IMR-90 (cell line): ENCODE results near the gene NPPC. TPM values are rescaled to one million over a fixed set of nuclear protein-coding genes. Genes with fewer than 3 reads are reported as not detected.

ENCODE experiments used
- ATAC-seq: fragments of 200-7000 bp; cut with Tn5 transposase; 2 replicates; pipeline ENCODE4 v1.9.1; 2020; ENCODE audit warnings: low read depth, mild to moderate bottlenecking, moderate library complexity
- BruUV-seq: library from RNA; stranded (reverse); fragments of 400-500 nt; replicated peaks from 2 replicates; lab custom pipeline; 2021; lab: Mats Ljungman, UMichigan
- CTCF ChIA-PET: fragments of 300-600 bp; formaldehyde crosslinking; extraction: SDS; loops from one replicate; lab custom pipeline; 2021; ENCODE audit warnings: antibody characterized with exemption; lab: Yijun Ruan, JAX
- POLR2A ChIA-PET: fragments of 300-600 bp; sonication (Branson Sonifier 250); formaldehyde crosslinking; loops from one replicate; lab custom pipeline; 2022; ENCODE audit warnings: antibody characterized with exemption; ENCODE audit not compliant: unreplicated experiment; lab: Charles Lee
- DNase-seq: peaks from one replicate; pipeline ENCODE4 v3.0.0; 2013
- H2AFZ ChIP-seq: replicated peaks from 2 replicates; pipeline ENCODE3; 2013; ENCODE audit warnings: low read length, mild to moderate bottlenecking; ENCODE audit not compliant: poor library complexity
- H2AK5ac ChIP-seq: 2 replicates; pipeline ENCODE4 v1.6.1; 2013; ENCODE audit warnings: low read depth, low read length, inconsistent platforms
- H2AK9ac ChIP-seq: replicated peaks from 2 replicates; pipeline ENCODE3; 2013; ENCODE audit warnings: mild to moderate bottlenecking, low read depth, low read length, moderate library complexity; ENCODE audit not compliant: poor library complexity
- H2BK120ac ChIP-seq: 2 replicates; pipeline ENCODE4 v1.6.1; 2013; ENCODE audit warnings: low read depth, low read length, inconsistent platforms
- H2BK15ac ChIP-seq: 3 replicates; pipeline ENCODE4 v1.6.1; 2013; ENCODE audit warnings: low read depth, low read length, inconsistent platforms
- H2BK20ac ChIP-seq: 2 replicates; pipeline ENCODE4 v1.6.1; 2013; ENCODE audit warnings: low read depth, mild to moderate bottlenecking, inconsistent platforms, low read length, moderate library complexity
- H2BK5ac ChIP-seq: 2 replicates; pipeline ENCODE4 v1.6.1; 2013; ENCODE audit warnings: mild to moderate bottlenecking, low read depth, low read length, inconsistent platforms; ENCODE audit not compliant: poor library complexity, severe bottlenecking
- H3K14ac ChIP-seq: replicated peaks from 2 replicates; pipeline ENCODE4 v1.6.1; 2013; ENCODE audit warnings: low read depth, low read length, inconsistent platforms
- H3K18ac ChIP-seq: 2 replicates; pipeline ENCODE4 v1.6.1; 2013; ENCODE audit warnings: low read depth, low read length, control low read depth
- H3K23ac ChIP-seq: 2 replicates; pipeline ENCODE4 v1.6.1; 2013; ENCODE audit warnings: low read depth, low read length, inconsistent platforms
- H3K27ac ChIP-seq: 2 replicates; pipeline ENCODE4 v1.5.1; 2013; ENCODE audit warnings: mild to moderate bottlenecking, control low read depth, low read length; ENCODE audit not compliant: insufficient read depth
- H3K27me3 ChIP-seq: 2 replicates; pipeline ENCODE4 v1.6.1; 2013; ENCODE audit warnings: low read length; ENCODE audit not compliant: control insufficient read depth, insufficient read depth
- H3K36me3 ChIP-seq: 2 replicates; pipeline ENCODE4 v1.6.1; 2013; ENCODE audit warnings: low read length, mixed read lengths; ENCODE audit not compliant: control insufficient read depth, insufficient read depth
- H3K4ac ChIP-seq: 2 replicates; pipeline ENCODE4 v1.6.1; 2013; ENCODE audit warnings: low read depth, low read length, inconsistent platforms
- H3K4me1 ChIP-seq: 2 replicates; pipeline ENCODE4 v1.6.1; 2013; ENCODE audit warnings: low read length, mixed read lengths; ENCODE audit not compliant: control insufficient read depth, insufficient read depth
- H3K4me2 ChIP-seq: 2 replicates; pipeline ENCODE4 v1.6.1; 2013; ENCODE audit warnings: low read depth, mild to moderate bottlenecking, control low read depth, low read length, moderate library complexity
- H3K4me3 ChIP-seq: 2 replicates; pipeline ENCODE4 v1.5.1; 2013; ENCODE audit warnings: low read depth, mild to moderate bottlenecking, control low read depth, low read length, moderate library complexity; ENCODE audit not compliant: insufficient read depth
- H3K56ac ChIP-seq: 2 replicates; pipeline ENCODE4 v1.6.1; 2013; ENCODE audit warnings: low read length, inconsistent platforms; ENCODE audit not compliant: insufficient read depth; ENCODE audit errors: extremely low read depth
- H3K79me1 ChIP-seq, 2 experiments: 2 replicates each; pipeline ENCODE4 v1.6.1; 2013; ENCODE audit warnings: low read length in 2 of 2, inconsistent platforms in 1 of 2, low read depth in 1 of 2
- H3K9ac ChIP-seq: 2 replicates; pipeline ENCODE4 v1.6.1; 2013; ENCODE audit warnings: low read depth, low read length, control low read depth
- H3K9me1 ChIP-seq: 2 replicates; pipeline ENCODE4 v1.6.1; 2013; ENCODE audit warnings: low read length, inconsistent platforms; ENCODE audit not compliant: insufficient read depth
- H3K9me3 ChIP-seq: 2 replicates; pipeline ENCODE4 v1.6.1; 2013; ENCODE audit warnings: low read length; ENCODE audit not compliant: control insufficient read depth, insufficient read depth
- H4K20me1 ChIP-seq: 2 replicates; pipeline ENCODE4 v1.6.1; 2013; ENCODE audit warnings: low read length, inconsistent platforms; ENCODE audit not compliant: insufficient read depth
- H4K5ac ChIP-seq: 2 replicates; pipeline ENCODE4 v1.6.1; 2013; ENCODE audit warnings: mild to moderate bottlenecking, low read depth, low read length, control low read depth
- H4K8ac ChIP-seq, 2 experiments: 2 replicates each; pipeline ENCODE4 v1.6.1; 2013; ENCODE audit warnings: low read depth in 2 of 2, low read length in 2 of 2, control low read depth in 1 of 2, inconsistent platforms in 1 of 2
- H4K91ac ChIP-seq: 2 replicates; pipeline ENCODE4 v1.6.1; 2013; ENCODE audit warnings: low read depth, low read length, inconsistent platforms; ENCODE audit not compliant: insufficient read depth
- CEBPB ChIP-seq: IDR thresholded peaks from 2 replicates; pipeline ENCODE4 v1.6.1; 2012; ENCODE audit warnings: low read depth, low read length, improper control_type of control experiment
- CHD1 ChIP-seq: IDR thresholded peaks from 2 replicates; pipeline ENCODE4 v1.6.1; 2012; ENCODE audit warnings: low read depth, low read length, improper control_type of control experiment
- ELK1 ChIP-seq: fragments of 150-350 bp; IDR thresholded peaks from 2 replicates; pipeline ENCODE4 v1.6.1; 2016; ENCODE audit warnings: low read depth, mild to moderate bottlenecking, low read length, moderate library complexity, borderline replicate concordance
- FOS ChIP-seq: fragments of 150-350 bp; IDR thresholded peaks from 2 replicates; pipeline ENCODE4 v1.6.1; 2016; ENCODE audit warnings: low read depth, low read length
- MXI1 ChIP-seq: IDR thresholded peaks from 2 replicates; pipeline ENCODE4 v1.6.1; 2012; ENCODE audit warnings: low read depth, mild to moderate bottlenecking, low read length, moderate library complexity, borderline replicate concordance
- NFE2L2 ChIP-seq: fragments of 150-350 bp; IDR thresholded peaks from 2 replicates; pipeline ENCODE4 v1.6.1; 2016; ENCODE audit warnings: low read depth, mild to moderate bottlenecking, low read length
- WGBS, 2 experiments: methylation state at CpG; one replicate each; pipeline versions ENCODE4 v1.1.5 to v1.1.7; 2013; ENCODE audit warnings: missing lambda C conversion rate in 2 of 2; ENCODE audit not compliant: insufficient read length in 1 of 2; ENCODE audit errors: extremely low coverage in 2 of 2; 5-methylcytosine and 5-hydroxymethylcytosine counted together
- dilution Hi-C: fragments of 300-500 bp; cut with HindIII; formaldehyde crosslinking; loops from one replicate; pipeline ENCODE4 v1.14.3; 2018; ENCODE audit warnings: low sequenced_read_pairs; ENCODE audit not compliant: unreplicated experiment
- in situ Hi-C: fragments of 300-500 bp; cut with MboI; formaldehyde crosslinking; loops from 3 replicates; pipeline ENCODE4 v1.14.3; 2019; ENCODE audit warnings: low sequenced_read_pairs, inconsistent platforms, mixed read lengths
- intact Hi-C: fragments of 100-400 bp; cut with micrococcal nuclease; formaldehyde crosslinking; loops from 2 replicates; pipeline ENCODE4 v1.10.0; 2022
- polyA plus RNA-seq, 3 experiments: library from polyadenylated mRNA; depleted of rRNA; stranded (reverse); fragments of >200 nt; gene quantifications; 2 replicates each; pipeline ENCODE4 v1.2.3, GENCODE V29; 2012; ENCODE audit warnings: low replicate concordance in 1 of 3
- total RNA-seq: library from RNA; depleted of rRNA; stranded (reverse); fragments of >200 nt; gene quantifications from 2 replicates; pipeline ENCODE4 v1.2.3, GENCODE V29; 2012
- TF ChIP-seq, protein P1 (sequence below): conservative IDR thresholded peaks from 2 replicates; pipeline ENCODE4 v1.5.1; 2012; ENCODE audit warnings: mild to moderate bottlenecking, low read depth, low read length, improper control_type of control experiment

Gene NPPC
- total and polyA plus RNA-seq, 2 of the 4 experiments (the other 2 are of a cell fraction), result 0.22 to 0.36 TPM

DNA sequence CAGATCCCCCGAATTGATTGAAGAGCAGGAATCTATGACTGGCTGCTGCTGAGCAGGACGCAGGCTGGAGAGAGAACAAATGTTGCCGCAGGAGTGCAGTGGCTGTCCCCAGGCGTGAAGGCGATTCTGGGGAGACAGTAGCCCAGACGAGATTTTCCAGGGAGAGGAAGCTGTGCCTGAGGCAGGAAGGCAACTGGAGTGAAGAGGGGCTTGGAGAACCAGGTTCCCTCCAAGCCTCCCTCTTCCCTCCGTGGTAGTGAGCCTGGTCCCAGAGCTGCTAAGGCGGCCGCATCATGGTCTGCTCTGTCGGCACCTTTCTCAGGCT lies 1.3 kb upstream of the NPPC start:
- H3K9me1 ChIP-seq, result no peaks in the 10 kb centered on the region
- no peak overlapping the region for H3K9ac ChIP-seq
- WGBS, 2 experiments, result 68% methylated on average over 7 of the region's 10 CpGs; no CpG with 5 or more reads in 1 of the 2 experiments
- no peak overlapping the region for H3K4me3 ChIP-seq
- no peak overlapping the region for H2BK20ac ChIP-seq
- H3K36me3 ChIP-seq, result no peaks in the 10 kb centered on the region
- H4K91ac ChIP-seq, result no peak overlapping the region
- no peak overlapping the region for H2BK5ac ChIP-seq
- H2BK120ac ChIP-seq, result no peak overlapping the region
- peaks cover 5% of the 10 kb centered on the region for H3K4me1 ChIP-seq
- BruUV-seq, result no TSS peak
- H2BK15ac ChIP-seq, result no peak overlapping the region
- no peaks in the 10 kb centered on the region for H3K79me1 ChIP-seq
- H3K9me3 ChIP-seq, result no peaks in the 10 kb centered on the region
- POLR2A ChIA-PET, result no interaction called here
- H2AK5ac ChIP-seq, result no peak overlapping the region
- H3K56ac ChIP-seq, result no peak overlapping the region
- ATAC-seq, result no peak
- DNase-seq, result no peak
- no peak overlapping the region for H3K14ac ChIP-seq
- no peak overlapping the region for H3K4ac ChIP-seq
- 0 out of 2 replicates have a peak, but pooled peaks cover 3% of the 10 kb centered on the region for H4K20me1 ChIP-seq
- CTCF ChIA-PET, result no interaction called here
- H4K5ac ChIP-seq, result no peak overlapping the region
- H4K8ac ChIP-seq, result no peak overlapping the region
- H3K23ac ChIP-seq, result no peak overlapping the region
- TF ChIP-seq CEBPB (no peak), MXI1 (no peak), ELK1 (no peak), NFE2L2 (no peak), CHD1 (no peak), FOS (no peak)
- TF ChIP-seq, protein P1, sequence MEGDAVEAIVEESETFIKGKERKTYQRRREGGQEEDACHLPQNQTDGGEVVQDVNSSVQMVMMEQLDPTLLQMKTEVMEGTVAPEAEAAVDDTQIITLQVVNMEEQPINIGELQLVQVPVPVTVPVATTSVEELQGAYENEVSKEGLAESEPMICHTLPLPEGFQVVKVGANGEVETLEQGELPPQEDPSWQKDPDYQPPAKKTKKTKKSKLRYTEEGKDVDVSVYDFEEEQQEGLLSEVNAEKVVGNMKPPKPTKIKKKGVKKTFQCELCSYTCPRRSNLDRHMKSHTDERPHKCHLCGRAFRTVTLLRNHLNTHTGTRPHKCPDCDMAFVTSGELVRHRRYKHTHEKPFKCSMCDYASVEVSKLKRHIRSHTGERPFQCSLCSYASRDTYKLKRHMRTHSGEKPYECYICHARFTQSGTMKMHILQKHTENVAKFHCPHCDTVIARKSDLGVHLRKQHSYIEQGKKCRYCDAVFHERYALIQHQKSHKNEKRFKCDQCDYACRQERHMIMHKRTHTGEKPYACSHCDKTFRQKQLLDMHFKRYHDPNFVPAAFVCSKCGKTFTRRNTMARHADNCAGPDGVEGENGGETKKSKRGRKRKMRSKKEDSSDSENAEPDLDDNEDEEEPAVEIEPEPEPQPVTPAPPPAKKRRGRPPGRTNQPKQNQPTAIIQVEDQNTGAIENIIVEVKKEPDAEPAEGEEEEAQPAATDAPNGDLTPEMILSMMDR, result no peak
- H3K27ac ChIP-seq, result no peak overlapping the region
- H2AK9ac ChIP-seq, result no peak overlapping the region
- dilution Hi-C loops (no loop called here), intact Hi-C loops (no loop called here), in situ Hi-C loops (no loop called here)
- H3K27me3 ChIP-seq, result peaks cover 80% of the 10 kb centered on the region
- no peak overlapping the region for H3K18ac ChIP-seq
- no peak overlapping the region for H2AFZ ChIP-seq
- H3K4me2 ChIP-seq, result no peak overlapping the region
